ENCODE data around the gene KCNJ10.

- TF ChIP-seq MAX (IDR thresholded peaks at IDR 0.05) (no peak), CEBPB (IDR thresholded peaks at IDR 0.05; ENCODE audit: borderline replicate concordance, low read depth, low read length) (no peak), ZNF24 (IDR thresholded peaks at IDR 0.05) (no peak), ZNF207 (IDR thresholded peaks at IDR 0.05; ENCODE audit: borderline replicate concordance) (no peak), ZKSCAN1 (IDR thresholded peaks at IDR 0.05; ENCODE audit: low read length) (no peak), RARA (CRISPR knock-in tag; IDR thresholded peaks at IDR 0.05) (no peak), RFXAP (CRISPR knock-in tag; IDR thresholded peaks at IDR 0.05; ENCODE audit: borderline replicate concordance) (no peak), HDAC2 (CRISPR knock-in tag; IDR thresholded peaks at IDR 0.05) (no peak), GTF3A (CRISPR knock-in tag; conservative IDR thresholded peaks at IDR 0.05) (no peak), ZNF18 (CRISPR knock-in tag; IDR thresholded peaks at IDR 0.05; ENCODE audit: insufficient replicate concordance) (no peak), ZNF224 (CRISPR knock-in tag; IDR thresholded peaks at IDR 0.05) (no peak), HOXA3 (CRISPR knock-in tag; IDR thresholded peaks at IDR 0.05) (no peak), SIN3A (IDR thresholded peaks at IDR 0.05; ENCODE audit: borderline replicate concordance, low read depth, low read length) (no peak), RCOR2 (CRISPR knock-in tag; IDR thresholded peaks at IDR 0.05) (no peak)
Observed at GRCh38 chr1:160084771-160085321, 14.9 kb upstream of the KCNJ10 start.

Measured in HepG2 (cell line).